HuH-7.5 (cell line): ENCODE data around the gene TAS2R30.
"Not testable (repeated sequence)": the region's sequence is repeated elsewhere in the genome, so short reads cannot be mapped to it uniquely, and the experiment has no call there.

Experiments used
- DNase-seq: peaks from one replicate; pipeline ENCODE4 v3.0.0; 2011; ENCODE audit warnings: low spot score

TAS2R30 gene

DNA sequence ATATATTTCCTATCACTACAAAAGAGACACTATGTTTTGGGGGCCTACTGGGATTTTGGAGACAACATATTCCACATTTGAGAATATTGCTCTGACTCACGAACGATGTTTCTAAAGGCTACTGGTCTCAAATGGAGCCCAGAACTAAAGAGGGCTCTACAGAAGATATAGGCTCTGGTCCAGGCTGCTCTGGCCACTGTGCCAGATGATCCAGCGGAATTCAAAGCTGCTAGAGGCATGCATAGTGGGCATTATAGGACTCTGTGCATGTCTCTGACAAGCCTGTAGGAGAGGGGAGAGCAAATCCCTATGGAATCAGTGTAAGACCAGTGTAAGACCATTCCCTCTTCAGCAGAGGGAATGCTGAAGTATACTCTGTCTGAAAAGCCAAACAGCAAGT lies 4.1 kb downstream of the TAS2R30 start:
- no peak for DNase-seq

DNA sequence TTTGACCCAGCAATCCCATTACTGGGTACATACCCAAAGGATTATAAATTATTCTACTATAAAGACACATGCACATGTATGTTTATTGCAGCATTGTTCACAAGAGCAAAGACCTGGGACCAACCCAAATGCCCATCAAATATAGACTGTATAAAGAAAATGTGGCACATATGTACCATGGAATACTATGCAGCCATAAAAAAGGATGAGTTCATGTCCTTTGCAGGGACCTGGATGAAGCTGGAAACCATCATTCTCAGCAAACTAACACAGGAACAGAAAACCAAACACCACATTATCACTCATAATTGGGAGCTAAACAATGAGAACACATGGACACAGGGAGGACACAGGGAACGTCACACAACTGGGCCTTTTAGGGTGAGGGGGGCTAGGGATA lies 20.3 kb downstream of the TAS2R30 start:
- DNase-seq = not testable (repeated sequence)

GRCh38 chr12:11111213-11111612 lies 23.2 kb downstream of the TAS2R30 start:
- DNase-seq = not testable (repeated sequence)

GRCh38 chr12:11108862-11109261 lies 25.6 kb downstream of the TAS2R30 start:
- no peak for DNase-seq

DNA sequence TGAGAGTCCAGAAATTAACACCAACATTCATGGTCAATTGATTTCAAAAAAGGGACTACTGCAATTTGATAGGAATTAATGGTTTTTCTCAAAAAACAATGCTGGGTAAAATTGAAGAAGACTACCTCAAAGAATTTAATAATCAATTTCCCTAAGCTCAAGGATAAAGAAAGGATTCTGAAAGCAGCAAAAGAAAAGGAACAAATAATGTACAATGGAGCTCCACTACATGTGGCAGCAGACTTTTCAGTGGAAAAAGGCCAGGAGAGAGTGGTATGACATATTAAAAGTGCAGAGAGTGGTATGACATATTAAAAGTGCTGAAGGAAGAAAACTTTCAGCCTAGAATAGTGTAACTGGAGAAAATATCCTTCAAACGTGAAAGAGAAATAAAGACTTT lies 26.7 kb downstream of the TAS2R30 start:
- DNase-seq = no peak

DNA sequence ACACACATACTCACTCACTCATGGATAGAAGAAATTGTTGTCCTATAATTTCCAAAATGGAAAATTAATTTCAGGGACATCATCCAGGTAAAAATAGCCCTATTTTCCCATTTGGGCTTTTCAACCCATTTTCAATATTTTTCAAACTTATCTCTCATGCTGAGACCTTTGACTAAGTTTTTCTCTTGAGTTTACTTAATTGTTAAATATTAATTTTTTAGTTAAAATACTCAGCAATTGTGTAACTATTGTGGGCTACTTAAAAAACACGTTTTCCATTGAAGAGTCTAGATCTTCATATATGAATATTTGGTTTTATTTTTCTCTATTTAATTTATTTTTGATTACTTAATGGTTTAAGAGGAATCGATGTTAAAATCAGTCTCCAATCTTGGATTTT lies 28.2 kb downstream of the TAS2R30 start:
- DNase-seq = no peak

DNA sequence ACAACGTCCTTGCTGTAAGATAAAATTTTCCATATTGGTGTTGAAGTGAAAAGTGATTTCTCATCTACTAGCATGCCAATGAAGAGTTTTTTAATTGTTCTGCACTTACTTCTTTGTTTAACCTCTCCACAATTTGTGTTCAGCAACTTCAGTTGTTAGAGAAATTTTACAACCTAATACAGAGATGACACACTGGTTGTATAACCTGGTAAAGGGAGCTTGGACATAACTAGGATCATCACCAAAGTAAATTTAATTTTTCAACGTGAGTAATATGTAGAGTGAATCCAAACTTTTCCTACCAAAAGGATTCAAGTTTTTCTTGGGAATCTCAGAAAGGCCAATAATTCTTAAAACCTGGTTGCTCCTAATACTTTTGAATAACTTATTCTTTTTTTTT lies 28.9 kb downstream of the TAS2R30 start:
- DNase-seq = no peak

DNA sequence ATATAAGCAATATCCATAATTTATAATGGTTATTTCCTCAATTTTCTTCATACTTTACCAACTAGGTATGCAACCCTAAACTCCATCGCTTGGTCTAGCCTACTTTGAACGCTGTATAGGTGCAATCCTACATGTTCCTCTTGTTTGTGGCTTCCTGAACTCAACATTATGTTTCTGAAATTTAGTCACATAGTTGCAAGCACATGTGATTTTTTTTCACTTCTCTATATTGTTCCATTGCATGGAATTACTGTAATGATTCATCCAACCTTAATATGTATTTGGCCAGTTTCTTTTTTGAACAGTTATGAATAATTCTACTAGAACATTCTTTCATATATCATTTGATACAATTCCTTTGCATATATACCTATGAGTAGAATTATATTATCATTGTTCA lies 39.5 kb downstream of the TAS2R30 start:
- DNase-seq = not testable (repeated sequence)

DNA sequence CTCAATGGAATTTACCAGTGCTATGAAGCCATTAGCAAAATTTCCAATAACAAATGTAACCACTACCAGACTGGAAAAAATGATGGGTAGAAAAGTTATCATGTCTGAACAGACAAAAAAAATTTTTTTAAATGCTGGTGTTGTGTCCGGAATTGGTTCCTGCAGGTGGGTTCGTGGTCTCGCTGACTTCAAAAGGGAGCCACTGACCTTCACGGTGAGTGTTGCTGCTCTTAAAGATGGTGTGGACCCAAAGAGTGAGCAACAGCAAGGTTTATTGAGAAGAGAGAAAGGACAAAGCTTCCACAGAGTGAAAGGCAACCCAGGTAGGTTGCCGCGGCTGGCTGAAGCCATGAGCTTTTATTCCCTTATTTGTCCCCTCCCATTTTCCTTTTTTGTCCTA lies 42.3 kb downstream of the TAS2R30 start, which contains the start of gene TAS2R43:
TAS2R43 (minus strand) TSS at position 186 of the 400 bp plus-strand sequence; CDS start at position 102, 84 bp downstream.
- no peak for DNase-seq

- no peak for DNase-seq
Measured at GRCh38 chr12:11089246-11089645, 45.2 kb downstream of the TAS2R30 start.

DNA sequence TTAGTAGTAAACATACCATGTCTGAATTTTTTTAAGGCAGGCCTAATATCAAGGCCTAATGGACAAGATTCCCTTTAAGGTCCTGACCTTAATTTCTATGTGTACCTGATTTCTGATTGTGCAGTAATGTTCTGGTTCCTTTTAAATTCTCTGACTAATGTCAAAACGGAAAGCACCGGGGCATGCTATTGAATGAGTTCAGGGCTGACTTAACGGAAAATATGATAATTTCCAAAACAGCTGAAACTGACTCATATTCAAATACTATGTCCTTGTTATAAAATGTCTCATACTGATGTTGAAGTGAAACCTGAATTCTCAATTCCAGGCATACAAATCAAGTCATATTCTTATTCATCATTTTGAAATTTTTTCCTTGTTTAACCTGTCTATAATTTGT lies 49.0 kb downstream of the TAS2R30 start:
- DNase-seq = no peak
